Measurements from ENCODE around the gene CRKL.

CRKL gene

DNA sequence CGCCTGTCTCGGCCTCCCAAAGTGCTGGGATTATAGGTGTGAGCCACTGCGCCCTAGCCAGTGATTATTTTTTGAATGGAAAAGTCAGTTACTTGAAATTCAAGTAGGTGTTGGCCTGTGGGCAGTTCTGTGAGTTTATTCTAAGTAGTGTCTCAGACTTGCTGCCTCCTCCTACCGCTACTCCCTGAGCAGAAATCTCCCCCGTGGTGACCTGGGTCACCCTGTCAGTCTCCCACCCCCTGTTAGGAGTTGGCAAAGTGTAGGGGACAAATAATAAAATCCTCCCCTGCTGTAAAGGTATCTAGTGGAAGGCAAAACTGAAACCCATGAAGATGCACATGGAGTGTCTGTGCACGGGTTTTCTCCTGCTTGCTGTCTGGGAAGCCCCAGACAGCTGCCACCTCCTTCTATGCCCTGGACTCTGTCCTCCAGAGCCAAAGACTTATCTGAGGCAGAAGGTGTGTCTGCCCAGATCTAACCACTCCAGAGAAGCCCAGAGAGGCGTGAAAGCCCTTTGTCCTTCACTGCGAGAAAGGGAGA lies 32.1 kb upstream of the CRKL start:
- Histone ChIP-seq H3K36me3 (peaks cover 83% of the 10 kb centered on the region), H3K4me1 (ENCODE audit: control insufficient read depth in 1 of 2, insufficient read depth in 1 of 2, low read depth in 1 of 2, low read length in 1 of 2) (peaks cover 3 to 6% of the 10 kb centered on the region in 2 experiments), H3K27ac (peak overlapping the region; percentile 4), H3K9me3 (no peaks in the 10 kb centered on the region), H3K27me3 (no peaks in the 10 kb centered on the region), H3K4me3 (ENCODE audit: low read depth in 1 of 2, low read length in 1 of 2) (no peak overlapping the region)
- TF ChIP-seq, protein P1, sequence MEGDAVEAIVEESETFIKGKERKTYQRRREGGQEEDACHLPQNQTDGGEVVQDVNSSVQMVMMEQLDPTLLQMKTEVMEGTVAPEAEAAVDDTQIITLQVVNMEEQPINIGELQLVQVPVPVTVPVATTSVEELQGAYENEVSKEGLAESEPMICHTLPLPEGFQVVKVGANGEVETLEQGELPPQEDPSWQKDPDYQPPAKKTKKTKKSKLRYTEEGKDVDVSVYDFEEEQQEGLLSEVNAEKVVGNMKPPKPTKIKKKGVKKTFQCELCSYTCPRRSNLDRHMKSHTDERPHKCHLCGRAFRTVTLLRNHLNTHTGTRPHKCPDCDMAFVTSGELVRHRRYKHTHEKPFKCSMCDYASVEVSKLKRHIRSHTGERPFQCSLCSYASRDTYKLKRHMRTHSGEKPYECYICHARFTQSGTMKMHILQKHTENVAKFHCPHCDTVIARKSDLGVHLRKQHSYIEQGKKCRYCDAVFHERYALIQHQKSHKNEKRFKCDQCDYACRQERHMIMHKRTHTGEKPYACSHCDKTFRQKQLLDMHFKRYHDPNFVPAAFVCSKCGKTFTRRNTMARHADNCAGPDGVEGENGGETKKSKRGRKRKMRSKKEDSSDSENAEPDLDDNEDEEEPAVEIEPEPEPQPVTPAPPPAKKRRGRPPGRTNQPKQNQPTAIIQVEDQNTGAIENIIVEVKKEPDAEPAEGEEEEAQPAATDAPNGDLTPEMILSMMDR (IDR thresholded peaks at IDR 0.05) = no peak

- H3K9me3 ChIP-seq = no peaks in the 10 kb centered on the region
- H3K36me3 ChIP-seq = peaks cover 87% of the 10 kb centered on the region
- no peak overlapping the region for H3K4me3 ChIP-seq (ENCODE audit: low read depth in 1 of 2, low read length in 1 of 2)
- no peaks in the 10 kb centered on the region for H3K27me3 ChIP-seq
- H3K27ac ChIP-seq = peak overlapping the region; percentile 4
- H3K4me1 ChIP-seq (ENCODE audit: control insufficient read depth in 1 of 2, insufficient read depth in 1 of 2, low read depth in 1 of 2, low read length in 1 of 2) = peaks cover 3 to 6% of the 10 kb centered on the region in 2 experiments
- TF ChIP-seq, protein P1 (IDR thresholded peaks at IDR 0.05) = peak; percentile 77
These were observed 31.5 kb upstream of the CRKL start for GRCh38 chr22:20885557-20886323.

DNA sequence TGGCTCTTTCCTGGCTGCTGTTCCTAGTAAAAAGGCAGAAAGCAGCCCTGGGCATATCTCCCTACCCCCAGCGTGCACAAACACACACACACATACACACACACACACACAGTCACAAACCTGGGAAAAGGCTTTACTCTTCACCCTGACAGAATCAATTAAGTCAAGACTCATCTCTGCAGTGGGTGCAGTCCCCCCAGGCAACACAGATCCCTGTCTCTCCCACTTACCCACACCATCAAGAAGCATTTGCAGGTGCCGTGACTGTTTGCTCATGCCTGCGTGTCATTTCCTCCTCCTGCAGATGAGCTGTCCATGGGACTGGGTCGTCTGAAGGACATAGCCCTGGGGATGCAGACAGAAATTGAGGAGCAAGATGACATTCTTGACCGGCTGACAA lies 29.8 kb upstream of the CRKL start:
- Histone ChIP-seq H3K9me3 (no peaks in the 10 kb centered on the region), H3K27ac (no peak overlapping the region), H3K4me3 (ENCODE audit: low read depth in 1 of 2, low read length in 1 of 2) (no peak overlapping the region), H3K36me3 (peaks cover 72% of the 10 kb centered on the region), H3K27me3 (no peaks in the 10 kb centered on the region), H3K4me1 (ENCODE audit: control insufficient read depth in 1 of 2, insufficient read depth in 1 of 2, low read depth in 1 of 2, low read length in 1 of 2) (peaks cover 3 to 6% of the 10 kb centered on the region in 2 experiments)
- TF ChIP-seq, protein P1 (IDR thresholded peaks at IDR 0.05) = no peak

- TF ChIP-seq, protein P1 (IDR thresholded peaks at IDR 0.05) = no peak
- Histone ChIP-seq H3K9me3 (no peaks in the 10 kb centered on the region), H3K27me3 (no peaks in the 10 kb centered on the region), H3K4me3 (ENCODE audit: low read depth in 1 of 2, low read length in 1 of 2) (no peak overlapping the region), H3K36me3 (peaks cover 56% of the 10 kb centered on the region), H3K27ac (no peak overlapping the region), H3K4me1 (ENCODE audit: control insufficient read depth in 1 of 2, insufficient read depth in 1 of 2, low read depth in 1 of 2, low read length in 1 of 2) (peaks cover 3 to 6% of the 10 kb centered on the region in 2 experiments)
These were observed 28.0 kb upstream of the CRKL start for GRCh38 chr22:20889025-20889704.

DNA sequence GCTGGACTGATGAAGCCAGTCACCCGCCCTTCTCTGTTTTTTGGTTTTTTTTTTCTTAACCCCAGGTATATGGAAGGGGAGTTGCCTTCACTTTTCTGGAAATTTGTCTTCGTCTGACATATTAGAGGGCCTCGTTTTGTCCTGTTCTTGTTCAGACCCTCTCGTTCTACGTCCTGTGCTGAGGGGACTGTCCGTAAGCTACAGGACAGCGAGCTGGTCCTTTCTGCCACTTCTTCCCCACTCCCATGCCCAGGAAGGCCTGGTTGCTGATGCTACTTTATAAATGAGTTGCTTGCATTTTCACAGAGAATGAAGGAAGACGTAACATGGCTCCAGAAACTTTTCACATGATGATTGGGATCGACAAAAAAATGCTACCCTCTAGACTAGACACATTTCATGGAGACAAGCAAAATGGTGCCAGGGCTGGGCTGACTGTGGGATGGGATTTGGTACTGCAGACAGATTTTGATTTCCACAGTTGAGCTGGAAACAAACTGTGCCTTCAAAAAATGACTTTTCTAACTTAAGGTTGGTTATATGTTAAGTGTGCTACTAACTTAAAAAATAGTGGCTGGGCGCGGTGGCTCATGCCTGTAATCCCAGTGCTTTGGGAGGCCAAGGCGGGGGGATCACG lies 27.2 kb upstream of the CRKL start:
- no peaks in the 10 kb centered on the region for H3K27me3 ChIP-seq

More for the DNA sequence above, 27.2 kb upstream of the CRKL start:
- Histone ChIP-seq H3K36me3 (peaks cover 47% of the 10 kb centered on the region), H3K27ac (no peak overlapping the region), H3K9me3 (no peaks in the 10 kb centered on the region), H3K4me1 (ENCODE audit: control insufficient read depth in 1 of 2, insufficient read depth in 1 of 2, low read depth in 1 of 2, low read length in 1 of 2) (peaks cover 3 to 6% of the 10 kb centered on the region in 2 experiments), H3K4me3 (ENCODE audit: low read depth in 1 of 2, low read length in 1 of 2) (no peak overlapping the region)
- TF ChIP-seq, protein P1 (IDR thresholded peaks at IDR 0.05) = no peak

Measured in neutrophil (primary cell).